Cerebellar cortex (tissue), 1 donor: ENCODE data around the gene NAP1L4.

ENCODE experiments used
- DNase-seq: peaks from one replicate; pipeline ENCODE4 v3.0.0-alpha.2; 2015; ENCODE audit warnings: low spot score

NAP1L4 gene

GRCh38 chr11:2992997-2993325 is 832 bp upstream of the NAP1L4 start:
- no peak for DNase-seq

- peak; percentile 22 for DNase-seq
Measured at GRCh38 chr11:2991452-2992233, 486 bp downstream of the NAP1L4 start.

GRCh38 chr11:2990617-2991451 is 1.3 kb downstream of the NAP1L4 start:
- DNase-seq: peak; percentile 6

GRCh38 chr11:2989551-2989950 is 2.6 kb downstream of the NAP1L4 start:
- DNase-seq: no peak

GRCh38 chr11:2989006-2989405 is 3.1 kb downstream of the NAP1L4 start:
- DNase-seq: no peak

GRCh38 chr11:2987881-2988861 is 4.0 kb downstream of the NAP1L4 start:
- DNase-seq: no peak

GRCh38 chr11:2983908-2984307 is 8.2 kb downstream of the NAP1L4 start:
- no peak for DNase-seq

GRCh38 chr11:2982214-2982613 is 9.9 kb downstream of the NAP1L4 start:
- no peak for DNase-seq

- DNase-seq: no peak
Measured at GRCh38 chr11:2981130-2981529, 11.0 kb downstream of the NAP1L4 start.

- DNase-seq: no peak
Measured at GRCh38 chr11:2980168-2980840, 11.8 kb downstream of the NAP1L4 start.

- DNase-seq: no peak
Measured at GRCh38 chr11:2977113-2977512, 15.0 kb downstream of the NAP1L4 start.

GRCh38 chr11:2976294-2977063 is 15.7 kb downstream of the NAP1L4 start:
- DNase-seq: no peak

GRCh38 chr11:2975594-2975993 is 16.5 kb downstream of the NAP1L4 start:
- DNase-seq: peak; percentile 40

GRCh38 chr11:2974272-2974671 is 17.9 kb downstream of the NAP1L4 start:
- DNase-seq: no peak

- DNase-seq: no peak
Measured at GRCh38 chr11:2968341-2968900, 23.7 kb downstream of the NAP1L4 start.

- DNase-seq: no peak
Measured at GRCh38 chr11:2964782-2965181, 27.3 kb downstream of the NAP1L4 start.

GRCh38 chr11:2963761-2964160 is 28.4 kb downstream of the NAP1L4 start:
- no peak for DNase-seq

GRCh38 chr11:2963112-2963754 is 28.9 kb downstream of the NAP1L4 start:
- DNase-seq: no peak

- DNase-seq: no peak
Measured at GRCh38 chr11:2961080-2961479, 31.0 kb downstream of the NAP1L4 start.

GRCh38 chr11:2960139-2960538 is 32.0 kb downstream of the NAP1L4 start:
- DNase-seq: no peak
